PC-3 (cell line): ENCODE results near the gene HPF1. TPM values are rescaled to one million over a fixed set of nuclear protein-coding genes. Genes with fewer than 3 reads are reported as not detected.
"Not testable (repeated sequence)": the region's sequence is repeated elsewhere in the genome, so short reads cannot be mapped to it uniquely, and the experiment has no call there.

Experiments used
- ATAC-seq: fragments of 200-7000 bp; cut with Tn5 transposase; 2 replicates; pipeline ENCODE4 v1.9.1; 2020; ENCODE audit warnings: mild to moderate bottlenecking, moderate library complexity
- Bru-seq: library from RNA; stranded (reverse); fragments of 400-500 nt; gene quantifications from one replicate; lab custom pipeline; 2021; lab: Mats Ljungman, UMichigan
- BruChase-seq, 2 experiments: library from RNA; stranded (reverse); fragments of 400-500 nt; gene quantifications; one replicate each; lab custom pipeline; 2021; lab: Mats Ljungman, UMichigan
- BruUV-seq: library from RNA; stranded (reverse); fragments of 400-500 nt; replicated peaks from 2 replicates; lab custom pipeline; 2021; lab: Mats Ljungman, UMichigan
- CTCF ChIA-PET: fragments of 300-600 bp; sonication (Branson Sonifier 250); formaldehyde crosslinking; loops from one replicate; lab custom pipeline; 2022; ENCODE audit warnings: antibody characterized with exemption; lab: Charles Lee
- POLR2A ChIA-PET: fragments of 300-600 bp; sonication (Branson Sonifier 250); formaldehyde crosslinking; loops from one replicate; lab custom pipeline; 2022; ENCODE audit warnings: antibody characterized with exemption; ENCODE audit not compliant: unreplicated experiment; lab: Charles Lee
- DNase-seq: peaks from one replicate; pipeline ENCODE4 v3.0.0-alpha.2; 2015
- H2AFZ ChIP-seq: fragments of 300-600 bp; sonication (generic); 2 replicates; pipeline ENCODE4 v1.6.0; 2016; ENCODE audit warnings: antibody characterized with exemption, low read length
- H3F3A ChIP-seq: fragments of 300-600 bp; sonication (generic); one replicate; pipeline ENCODE4 v1.6.0; 2017; ENCODE audit warnings: antibody characterized with exemption, low read length, control low read depth, mild to moderate bottlenecking; ENCODE audit not compliant: unreplicated experiment
- H3K27ac ChIP-seq: fragments of 300-600 bp; sonication (generic); 2 replicates; pipeline ENCODE4 v1.5.1; 2016; ENCODE audit warnings: mild to moderate bottlenecking, low read length
- H3K27me3 ChIP-seq: fragments of 300-600 bp; sonication (generic); 2 replicates; pipeline ENCODE4 v1.6.1; 2016; ENCODE audit warnings: low read length, mixed read lengths
- H3K36me3 ChIP-seq: fragments of 300-600 bp; sonication (generic); 2 replicates; pipeline ENCODE4 v1.6.1; 2016; ENCODE audit warnings: low read depth, mixed run types, low read length, mixed read lengths
- H3K4me1 ChIP-seq: fragments of 300-600 bp; sonication (generic); 2 replicates; pipeline ENCODE4 v1.5.1; 2016; ENCODE audit warnings: low read length; ENCODE audit not compliant: insufficient read depth
- H3K4me2 ChIP-seq: fragments of 300-600 bp; sonication (generic); 2 replicates; pipeline ENCODE4 v1.6.0; 2016; ENCODE audit warnings: low read length
- H3K4me3 ChIP-seq: fragments of 300-600 bp; sonication (generic); 2 replicates; pipeline ENCODE4 v1.5.1; 2016; ENCODE audit warnings: mild to moderate bottlenecking, low read length, mixed read lengths
- H3K79me2 ChIP-seq: fragments of 300-600 bp; sonication (generic); 2 replicates; pipeline ENCODE4 v1.6.1; 2017; ENCODE audit warnings: low read length, mixed read lengths
- H3K9ac ChIP-seq: fragments of 300-600 bp; sonication (generic); 2 replicates; pipeline ENCODE4 v1.6.0; 2016; ENCODE audit warnings: mild to moderate bottlenecking, low read length
- H3K9me2 ChIP-seq: fragments of 300-600 bp; sonication (generic); replicated peaks from 2 replicates; pipeline ENCODE4 v1.6.1; 2016; ENCODE audit warnings: mixed run types, low read length, mixed read lengths
- H3K9me3 ChIP-seq: fragments of 300-600 bp; sonication (generic); 2 replicates; pipeline ENCODE4 v1.6.1; 2016; ENCODE audit warnings: low read length, mixed read lengths
- H4K20me1 ChIP-seq: fragments of 300-600 bp; sonication (generic); 2 replicates; pipeline ENCODE4 v1.6.1; 2016; ENCODE audit warnings: low read length, mixed read lengths
- CTCF ChIP-seq: fragments of 300-600 bp; sonication (generic); conservative IDR thresholded peaks from 2 replicates; pipeline ENCODE4 v1.5.1; 2017; ENCODE audit warnings: antibody characterized with exemption, low read depth, mild to moderate bottlenecking, low read length
- EZH2 ChIP-seq: fragments of 300-600 bp; sonication (generic); IDR thresholded peaks from one replicate; pipeline ENCODE4 v1.6.1; 2017; ENCODE audit warnings: antibody characterized with exemption, mild to moderate bottlenecking, low read length; ENCODE audit not compliant: unreplicated experiment
- EZH2phosphoT487 ChIP-seq: fragments of 300-600 bp; sonication (generic); IDR thresholded peaks from 2 replicates; pipeline ENCODE4 v1.6.1; 2018; ENCODE audit warnings: mild to moderate bottlenecking, antibody characterized with exemption, low read length, borderline replicate concordance
- intact Hi-C: fragments of 100-400 bp; cut with micrococcal nuclease; formaldehyde crosslinking; loops from 2 replicates; pipeline ENCODE4 v1.9.0; 2023
- long read RNA-seq: library from polyadenylated mRNA; unstranded; transcript quantifications from one replicate; pipeline ENCODE4 v2.0.0, GENCODE V29; 2021; ENCODE audit not compliant: unreplicated experiment
- total RNA-seq: library from RNA; depleted of rRNA; stranded (reverse); fragments of >200 nt; gene quantifications from 2 replicates; pipeline ENCODE4 v1.2.3, GENCODE V29; 2014; rRNA removed

HPF1 gene
- total RNA-seq: 10.6 and 13.9 TPM in 2 replicates
- Bru-seq, nascent RNA: percentile 55 among the genes with signal in this experiment
- BruChase-seq, experiment 1, labeled RNA remaining after a 6-hour chase: percentile 53 among the genes with signal in this experiment
- percentile 51 among the genes with signal in this experiment for BruChase-seq, experiment 2, labeled RNA remaining after a 2-hour chase
- long read RNA-seq, transcript HPF1-201 (8 exons, 1,230 nt): major isoform, 24 of 40 reads
- long read RNA-seq, partial matches to known transcripts: 5 of 40 reads
- long read RNA-seq, other reads (novel, unspliced or antisense): 10 of 40 reads

GRCh38 chr4:169757575-169758184 lies at the start of gene HPF1:
TSS of gene HPF1 (minus strand) at chr4:169757944. CDS start at chr4:169757877, 67 bp downstream.
- peak; percentile 87 for DNase-seq
- peaks cover 22% of the 10 kb centered on the region for H3K79me2 ChIP-seq
- H3K4me1 ChIP-seq: peaks cover 9% of the 10 kb centered on the region; the same call in 1 of the 2 replicates
- ATAC-seq: peak; percentile 93
- BruUV-seq: no TSS peak
- intact Hi-C loops: loop anchor here (1.0 kb wide), 1 partner anchor 144 kb away; no protein-coding TSS in a partner anchor
- ChIA-PET POLR2A (interaction anchor here (0.6 kb wide), 1 partner anchor 165 kb away, joined by 3 read pairs; no protein-coding TSS in a partner anchor), CTCF (no interaction called here)
- peak within 1 kb of the TSS; percentile 92 for H3K4me2 ChIP-seq
- peak within 1 kb of the TSS; percentile 83 for H3K9ac ChIP-seq
- H3K36me3 ChIP-seq: no peaks in the 10 kb centered on the region
- no peaks in the 10 kb centered on the region for H3F3A ChIP-seq
- H3K27ac ChIP-seq: peak within 1 kb of the TSS; percentile 4; the same call in 1 of the 2 replicates
- H4K20me1 ChIP-seq: no peaks in the 10 kb centered on the region
- peak within 1 kb of the TSS; percentile 95 for H2AFZ ChIP-seq
- no peaks in the 10 kb centered on the region for H3K9me3 ChIP-seq
- TF ChIP-seq EZH2 (no peak), CTCF (no peak), EZH2phosphoT487 (no peak)
- H3K9me2 ChIP-seq: no peaks in the 10 kb centered on the region
- H3K27me3 ChIP-seq: no peaks in the 10 kb centered on the region
- H3K4me3 ChIP-seq: peak within 1 kb of the TSS; percentile 97

GRCh38 chr4:169806770-169807169 lies 49.0 kb upstream of the HPF1 start:
- CTCF ChIA-PET, H3K9ac ChIP-seq, H3K4me3 ChIP-seq, H3K9me3 ChIP-seq, BruUV-seq, H3K4me1 ChIP-seq, H3K9me2 ChIP-seq, H3K27ac ChIP-seq, H3K4me2 ChIP-seq, H3K79me2 ChIP-seq, H2AFZ ChIP-seq, intact Hi-C loops, H3F3A ChIP-seq, DNase-seq, POLR2A ChIA-PET, ATAC-seq, H3K27me3 ChIP-seq, H4K20me1 ChIP-seq, H3K36me3 ChIP-seq: not testable (repeated sequence)

- DNase-seq (no peak), ATAC-seq (no peak)
- no peak overlapping the region for H3K4me2 ChIP-seq
- H3K79me2 ChIP-seq: no peaks in the 10 kb centered on the region
- H3K4me1 ChIP-seq: no peaks in the 10 kb centered on the region
- intact Hi-C loops: no loop called here
- no peaks in the 10 kb centered on the region for H3F3A ChIP-seq
- POLR2A ChIA-PET: no interaction called here
- peaks cover 6% of the 10 kb centered on the region; the same call in 1 of the 2 replicates for H3K27me3 ChIP-seq
- no peaks in the 10 kb centered on the region for H3K36me3 ChIP-seq
- CTCF ChIA-PET: no interaction called here
- H3K9me2 ChIP-seq: no peaks in the 10 kb centered on the region
- TF ChIP-seq CTCF (no peak), EZH2 (no peak), EZH2phosphoT487 (no peak)
- no peak overlapping the region for H3K27ac ChIP-seq
- H3K9me3 ChIP-seq: no peaks in the 10 kb centered on the region
- H3K4me3 ChIP-seq: no peak overlapping the region
- no TSS peak for BruUV-seq
- no peak overlapping the region for H3K9ac ChIP-seq
- H4K20me1 ChIP-seq: no peaks in the 10 kb centered on the region
- no peak overlapping the region for H2AFZ ChIP-seq
These were observed 45.7 kb upstream of the HPF1 start for GRCh38 chr4:169803413-169803812.
